GM21576 (cell line): ENCODE results near the gene CEP44.
"Not testable (repeated sequence)": the region's sequence is repeated elsewhere in the genome, so short reads cannot be mapped to it uniquely, and the experiment has no call there.

ENCODE experiments used
- ATAC-seq: cut with Tn5 transposase; IDR thresholded peaks from one replicate; pipeline ENCODE4 v1.9.1; 2021; ENCODE audit warnings: mild to moderate bottlenecking, moderate library complexity; ENCODE audit not compliant: unreplicated experiment

The CEP44 gene

DNA sequence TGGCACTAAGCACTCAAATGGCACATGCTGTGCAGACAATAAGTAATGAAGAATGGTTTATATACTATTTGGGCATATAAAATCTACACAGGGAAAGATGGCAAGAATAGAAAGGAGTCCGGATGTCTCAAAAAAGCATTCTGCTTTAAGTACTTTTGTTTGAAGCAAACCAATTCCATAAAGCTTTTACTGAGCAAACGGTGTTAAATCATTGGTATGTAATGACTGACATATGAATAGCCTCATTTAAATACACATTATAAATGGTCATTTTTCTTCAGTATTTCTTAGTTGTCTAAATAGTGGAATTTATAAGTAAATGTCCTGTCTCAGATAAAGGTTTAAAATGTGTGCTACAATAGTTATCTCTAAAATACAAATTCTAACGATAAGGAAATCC is 6.3 kb upstream of the CEP44 start:
- ATAC-seq, result no peak

DNA sequence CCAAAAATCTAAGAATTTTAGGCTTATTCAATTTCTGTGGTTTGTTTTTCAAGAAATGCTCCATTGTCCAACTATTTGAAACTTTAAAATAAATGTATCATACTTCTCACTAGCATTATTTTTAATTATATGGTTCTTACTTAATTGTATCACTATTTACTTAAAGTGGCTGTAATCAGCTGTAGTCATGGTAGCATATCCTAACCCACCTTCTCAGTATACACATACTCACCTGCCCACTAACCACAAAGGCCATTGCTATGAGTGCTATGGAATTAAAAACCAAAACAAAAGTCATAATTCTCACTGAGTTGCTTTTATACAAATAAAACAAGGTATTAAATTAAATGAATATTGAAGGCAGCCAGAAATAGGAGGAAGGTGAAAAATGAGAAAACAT is 5.2 kb upstream of the CEP44 start:
- no peak for ATAC-seq

DNA sequence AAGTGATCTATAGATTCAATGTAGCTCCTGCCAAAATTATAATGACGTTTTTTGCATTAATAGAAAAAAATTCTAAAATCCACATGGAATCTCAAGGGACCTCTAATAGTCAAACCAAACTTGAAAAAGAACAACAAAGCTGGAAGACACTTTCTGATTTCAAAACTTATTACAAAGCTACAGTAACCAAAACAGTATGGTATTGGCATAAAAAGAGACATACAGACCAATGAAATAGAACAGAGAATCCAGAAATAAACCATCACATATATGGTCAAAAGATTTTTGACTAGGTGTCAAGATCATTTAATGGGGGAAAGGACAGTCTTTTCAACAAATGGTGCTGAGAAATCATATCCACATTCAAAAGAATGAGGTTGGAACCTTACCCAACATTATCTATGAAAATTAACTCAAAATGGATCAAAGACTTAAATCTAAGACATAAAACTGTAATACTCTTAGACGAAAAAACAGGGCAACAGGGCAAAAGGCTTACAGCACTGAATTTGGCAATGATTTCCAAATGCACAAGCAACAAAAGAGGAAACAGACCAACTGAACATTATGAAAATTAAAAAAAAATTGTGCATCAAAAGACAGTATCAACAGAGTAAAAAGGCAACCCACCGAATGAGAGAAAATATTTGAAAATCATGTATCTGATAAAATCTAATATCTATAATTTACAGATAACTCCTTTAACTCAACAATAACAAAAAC is 4.1 kb upstream of the CEP44 start:
- no peak for ATAC-seq

DNA sequence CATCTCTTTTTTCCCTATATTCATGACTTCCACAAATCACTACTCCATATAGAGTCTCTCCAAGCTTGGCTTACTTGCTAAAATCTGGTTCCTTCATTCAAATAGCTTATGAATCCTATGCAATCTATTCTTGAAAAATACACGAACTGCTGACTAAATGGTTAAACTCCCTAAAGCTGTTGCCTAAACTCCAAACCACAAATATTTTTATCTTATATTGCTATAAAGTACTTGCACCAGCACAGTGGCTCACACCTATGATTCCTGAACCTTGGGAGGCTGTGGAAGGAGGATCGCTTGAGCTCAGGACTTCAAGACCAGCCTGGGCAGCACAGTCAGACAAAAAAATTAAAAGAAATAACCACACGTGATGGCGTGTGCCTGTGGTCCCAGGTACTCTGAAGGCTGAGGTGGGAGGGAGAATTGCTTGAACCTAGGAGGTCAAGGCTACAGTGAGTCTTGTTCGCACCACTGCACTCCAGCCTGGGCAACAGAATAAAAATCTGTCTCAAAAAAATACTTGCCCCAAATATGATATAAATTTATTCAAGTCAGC is 2.5 kb upstream of the CEP44 start:
- no peak for ATAC-seq

DNA sequence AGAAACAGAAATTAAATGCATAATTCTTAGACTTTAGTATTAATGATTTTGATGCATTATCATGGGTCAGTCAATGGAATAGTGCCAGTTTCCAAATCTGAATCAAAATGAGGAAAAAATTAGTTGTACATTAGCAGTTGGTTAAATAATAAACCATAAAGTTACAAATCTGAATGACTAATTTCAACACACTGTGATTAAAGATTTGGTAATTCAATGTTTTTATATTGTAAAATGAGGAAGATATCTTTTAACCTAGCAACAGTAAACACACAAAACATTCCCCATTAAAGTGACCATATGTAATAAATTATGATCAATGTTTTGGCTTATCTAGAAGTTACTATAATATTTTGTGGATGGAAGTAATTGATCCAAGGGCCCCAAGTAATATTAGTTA is 1.8 kb upstream of the CEP44 start:
- ATAC-seq, result no peak

DNA sequence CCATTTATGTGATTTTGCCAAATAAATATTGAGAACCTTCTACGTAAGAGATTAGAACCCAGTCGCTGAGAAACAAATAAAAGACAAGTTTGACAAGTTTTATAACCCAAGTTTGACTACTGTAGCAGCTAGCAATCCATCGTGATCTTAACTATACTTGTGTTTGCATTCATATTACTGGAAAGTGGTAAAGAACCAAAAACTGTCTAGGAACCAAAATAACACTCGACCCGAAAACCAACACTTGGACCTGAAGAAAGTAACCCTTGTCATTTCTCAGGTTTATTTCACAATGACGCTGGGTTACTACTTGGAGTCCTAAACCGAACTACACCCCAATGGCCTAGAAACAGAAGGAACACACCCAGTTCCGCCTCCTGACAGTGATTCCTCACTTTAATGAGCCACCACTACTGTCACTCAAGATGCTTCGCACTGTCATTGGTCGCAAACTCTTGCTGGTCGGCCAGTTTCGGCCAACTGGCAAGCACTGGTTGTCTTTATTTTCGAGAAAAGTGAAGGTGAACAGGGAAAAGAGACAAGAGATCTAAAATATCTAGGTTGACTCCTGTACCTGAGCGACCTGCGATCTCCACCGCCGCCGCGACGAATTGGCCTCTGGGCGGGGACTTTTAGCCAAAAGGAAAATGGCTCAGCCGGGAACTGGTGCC is 740 bp upstream of the CEP44 start:
- peak; percentile 99 for ATAC-seq

DNA sequence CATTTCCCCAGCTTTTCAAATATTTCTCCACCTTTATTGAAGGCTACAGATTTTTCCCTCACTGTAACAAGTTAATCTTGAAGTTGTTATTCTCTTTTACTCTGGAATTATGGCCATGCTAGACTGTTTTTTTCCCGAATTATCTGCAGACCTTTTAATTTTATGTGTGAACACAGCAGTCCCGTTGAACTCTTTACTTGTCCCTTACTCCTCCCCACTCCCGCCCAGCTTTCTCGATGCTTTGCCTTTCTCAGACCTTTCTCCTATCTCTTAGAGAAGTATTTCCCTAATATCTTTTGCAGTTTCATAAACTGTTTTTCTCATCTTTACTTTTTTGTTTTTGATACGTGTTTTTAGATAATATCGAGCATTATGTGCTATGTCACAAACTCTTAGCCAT is 776 bp downstream of the CEP44 start:
- ATAC-seq, result no peak

DNA sequence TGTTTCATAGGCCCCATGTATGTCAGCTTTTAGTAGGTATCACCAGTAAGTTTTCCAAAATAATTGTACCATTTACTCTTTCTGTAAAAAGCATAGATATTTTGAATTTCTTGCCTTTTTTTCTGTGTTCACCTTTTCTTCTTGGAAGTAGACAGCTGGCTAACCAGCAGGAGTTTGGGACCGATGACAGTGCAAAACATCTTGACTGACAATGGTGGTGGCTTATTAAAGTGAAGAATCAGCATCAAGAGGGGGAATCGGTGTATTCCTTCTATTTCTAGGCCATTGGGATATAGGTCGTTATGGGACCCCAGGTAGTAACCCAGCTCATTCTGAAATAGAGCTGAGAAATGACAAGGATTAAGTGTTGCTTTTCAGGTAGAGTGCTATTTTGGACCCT is 3.2 kb downstream of the CEP44 start:
- ATAC-seq, result no peak

DNA sequence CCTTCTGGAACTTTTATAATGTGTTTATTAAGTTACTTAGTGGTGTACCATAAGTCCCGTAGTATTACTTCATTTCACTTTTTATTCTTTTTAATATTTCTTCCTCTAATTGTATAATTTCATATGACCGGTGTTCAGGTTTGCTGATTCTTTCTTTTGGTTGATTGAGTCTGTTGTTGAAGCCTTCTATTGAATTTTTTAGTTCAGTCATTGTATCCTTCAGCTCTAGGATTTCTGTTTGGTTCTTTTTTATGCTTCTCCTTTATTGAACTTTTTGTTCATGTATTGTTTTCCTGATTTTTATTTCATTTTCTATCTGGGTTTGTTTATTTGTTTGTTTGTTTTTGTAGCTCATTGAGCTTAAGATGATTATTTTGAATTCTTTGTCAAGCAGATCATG is 8.8 kb downstream of the CEP44 start:
- ATAC-seq, result no peak

DNA sequence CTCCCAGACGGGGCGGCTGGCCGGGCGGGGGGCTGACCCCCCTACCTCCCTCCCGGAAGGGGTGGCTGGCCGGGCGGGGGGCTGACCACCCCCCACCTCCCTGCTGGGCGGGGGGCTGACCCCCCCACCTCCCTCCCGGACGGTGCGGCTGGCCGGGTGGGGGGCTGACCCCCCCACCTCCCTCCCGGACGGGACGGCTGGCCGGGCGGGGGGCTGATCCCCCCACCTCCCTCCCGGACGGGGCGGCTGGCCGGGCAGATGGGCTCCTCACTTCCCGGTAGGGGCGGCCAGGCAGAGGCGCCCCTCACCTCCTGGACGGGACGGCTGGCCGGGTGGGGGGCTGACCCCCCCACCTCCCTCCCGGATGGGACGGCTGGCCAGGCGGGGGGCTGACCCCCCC is 10.9 kb downstream of the CEP44 start:
- ATAC-seq, result not testable (repeated sequence)

DNA sequence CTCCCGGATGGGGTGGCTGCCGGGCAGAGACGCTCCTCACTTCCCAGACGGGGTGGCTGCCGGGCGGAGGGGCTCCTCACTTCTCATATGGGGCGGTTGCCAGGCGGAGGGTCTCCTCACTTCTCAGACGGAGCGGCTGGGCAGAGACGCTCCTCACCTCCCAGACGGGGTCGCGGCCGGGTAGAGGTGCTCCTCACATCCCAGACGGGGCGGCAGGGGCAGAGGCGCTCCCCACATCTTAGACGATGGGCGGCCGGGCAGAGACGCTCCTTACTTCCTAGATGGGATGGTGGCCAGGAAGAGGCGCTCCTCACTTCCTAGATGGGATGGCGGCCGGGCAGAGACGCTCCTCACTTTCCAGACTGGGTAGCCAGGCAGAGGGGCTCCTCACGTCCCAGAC is 11.4 kb downstream of the CEP44 start:
- not testable (repeated sequence) for ATAC-seq

DNA sequence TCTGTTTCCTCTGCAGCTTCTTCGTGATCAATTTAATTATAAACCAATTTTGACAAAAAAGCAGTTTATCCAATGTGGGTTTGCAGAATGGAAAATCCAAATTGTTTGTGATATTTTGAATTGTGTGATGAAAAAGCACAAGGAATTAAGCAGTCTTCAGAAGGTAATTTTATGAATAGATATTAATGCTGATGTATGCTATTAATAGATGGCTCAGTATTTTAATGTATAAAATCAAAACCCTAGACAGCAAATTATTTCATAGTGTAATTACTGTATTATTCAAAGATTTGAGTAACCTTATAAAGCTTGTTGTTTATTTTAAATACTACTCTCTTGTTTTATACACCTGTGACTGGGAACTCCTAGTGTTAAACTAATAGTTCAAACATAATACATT is 20.0 kb downstream of the CEP44 start:
- no peak for ATAC-seq

DNA sequence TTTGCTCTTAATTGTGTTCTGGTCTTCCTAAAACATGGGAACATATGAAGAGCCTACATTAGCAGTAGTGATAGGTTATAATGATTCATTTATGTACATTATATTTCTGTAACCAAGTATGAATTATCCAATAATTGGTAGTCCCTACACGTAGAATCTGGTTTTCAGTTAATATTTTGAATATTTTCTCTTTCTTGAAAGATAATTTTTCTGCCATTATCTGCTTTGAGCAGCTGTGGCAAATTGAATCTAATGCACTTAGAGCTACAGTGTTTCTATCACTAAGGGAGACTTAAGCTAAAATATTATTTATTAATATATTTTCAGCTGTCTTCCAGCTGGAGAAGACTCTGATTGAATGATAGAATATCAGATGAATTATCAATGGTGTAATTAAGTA is 21.0 kb downstream of the CEP44 start:
- no peak for ATAC-seq

DNA sequence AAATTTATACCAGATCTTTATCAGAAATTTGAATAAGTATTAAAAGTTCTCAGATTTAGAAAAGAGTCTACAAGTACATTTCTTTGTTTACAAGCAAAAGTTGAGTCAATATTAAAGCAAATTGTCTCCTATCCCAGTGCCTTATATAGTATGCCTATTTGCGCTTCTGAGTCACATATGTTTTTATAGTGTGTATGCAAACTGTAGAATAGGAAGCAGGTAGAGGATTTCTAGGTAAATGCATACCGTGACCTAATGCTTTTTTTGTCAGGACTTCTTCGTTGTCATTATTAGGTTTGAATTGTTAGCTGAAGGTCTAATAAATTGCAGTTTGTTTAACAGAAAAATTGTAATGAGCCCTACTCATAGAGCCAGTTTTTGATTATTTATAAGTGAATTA is 22.2 kb downstream of the CEP44 start:
- no peak for ATAC-seq

DNA sequence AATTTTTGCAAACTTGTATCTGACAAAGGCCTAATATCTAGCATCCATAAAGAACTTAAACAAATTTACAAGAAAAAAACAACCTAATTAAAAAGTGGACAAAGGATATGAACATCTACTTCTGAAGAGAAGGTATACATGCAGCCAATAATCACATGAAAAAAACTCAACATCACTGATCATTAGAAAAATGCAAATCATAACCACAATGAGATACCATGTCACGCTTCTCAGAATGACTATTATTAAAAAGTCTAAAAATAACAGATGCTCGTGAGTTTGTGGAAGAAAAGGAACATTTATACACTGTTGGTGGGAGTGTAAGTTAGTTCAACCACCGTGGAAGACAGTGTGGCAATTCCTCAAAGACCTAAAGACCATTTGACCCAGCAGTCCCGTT is 24.0 kb downstream of the CEP44 start:
- ATAC-seq, result no peak

DNA sequence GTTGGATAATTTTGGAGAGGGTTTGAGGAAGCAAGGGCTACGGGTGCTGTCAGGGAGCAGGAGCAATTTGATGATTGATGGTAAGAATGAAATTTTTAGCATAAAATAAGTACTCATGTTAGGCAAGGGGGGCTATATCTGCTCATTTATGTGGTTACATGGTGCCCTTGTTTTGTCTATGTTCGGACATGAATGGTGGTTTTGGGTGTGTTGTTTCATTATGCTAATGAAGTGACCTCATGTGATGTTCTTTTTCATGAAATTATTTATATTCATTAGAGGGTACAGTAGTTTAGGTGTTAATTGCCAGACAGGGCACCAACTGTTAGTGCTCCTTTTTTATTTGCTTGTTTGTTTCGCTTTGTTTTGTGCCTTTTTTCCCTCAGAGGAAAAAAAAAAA is 29.3 kb downstream of the CEP44 start:
- ATAC-seq, result no peak

DNA sequence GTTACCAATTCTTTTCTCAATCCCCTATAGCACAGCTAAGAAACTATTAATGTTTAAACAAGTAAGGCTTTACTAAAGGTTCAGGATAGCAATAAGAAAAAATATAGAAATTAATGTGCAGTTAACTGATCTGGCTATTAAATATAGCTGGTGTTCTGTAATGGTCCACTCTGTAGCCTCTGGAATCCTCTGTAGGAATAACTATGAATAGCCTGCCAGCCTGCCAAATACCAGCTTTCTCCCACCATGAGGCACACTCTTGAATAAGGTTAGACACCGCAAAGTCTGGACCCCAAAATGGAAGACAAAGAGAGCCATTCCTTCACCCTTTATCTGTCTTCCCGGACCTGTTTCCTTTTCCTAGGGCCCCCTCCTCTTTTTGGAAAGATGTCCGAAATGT is 30.6 kb downstream of the CEP44 start:
- ATAC-seq, result no peak

DNA sequence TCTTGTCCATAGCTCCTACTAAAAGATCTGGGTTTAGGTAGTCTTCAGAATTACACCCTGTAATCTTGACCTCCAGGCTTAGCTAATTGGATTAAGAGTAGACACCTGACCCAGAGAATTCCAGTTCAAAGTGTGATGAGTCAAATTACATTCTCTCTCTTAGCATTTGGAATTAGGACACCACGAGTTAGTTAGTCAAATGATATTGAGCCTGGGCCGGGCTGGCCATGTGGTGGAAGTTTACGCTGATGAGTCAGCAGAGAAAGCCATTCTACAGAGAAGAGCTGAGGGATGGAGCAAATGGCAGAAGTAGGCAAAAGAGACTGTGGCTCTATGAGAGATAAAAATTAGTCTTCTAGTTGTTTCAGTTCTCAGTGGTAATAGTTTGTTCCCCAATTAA is 31.1 kb downstream of the CEP44 start:
- no peak for ATAC-seq

DNA sequence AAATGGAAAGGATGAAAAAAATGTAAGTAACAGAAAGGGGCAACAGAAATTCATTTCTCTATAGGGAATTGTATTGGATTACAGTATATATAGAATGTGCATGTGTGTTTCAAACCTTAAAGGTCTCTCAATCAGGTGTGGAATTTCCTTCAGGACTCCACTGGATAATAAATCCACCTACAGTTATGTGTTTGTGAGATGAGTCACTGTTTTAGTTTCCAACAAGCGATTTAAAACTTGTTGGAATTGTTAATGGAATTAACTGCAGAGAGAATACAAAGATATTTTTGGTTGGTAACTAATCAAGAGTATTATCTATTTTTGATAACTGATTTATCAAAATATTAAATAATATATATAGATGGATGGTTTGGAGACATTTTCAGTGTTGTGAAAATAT is 32.8 kb downstream of the CEP44 start:
- ATAC-seq, result no peak

DNA sequence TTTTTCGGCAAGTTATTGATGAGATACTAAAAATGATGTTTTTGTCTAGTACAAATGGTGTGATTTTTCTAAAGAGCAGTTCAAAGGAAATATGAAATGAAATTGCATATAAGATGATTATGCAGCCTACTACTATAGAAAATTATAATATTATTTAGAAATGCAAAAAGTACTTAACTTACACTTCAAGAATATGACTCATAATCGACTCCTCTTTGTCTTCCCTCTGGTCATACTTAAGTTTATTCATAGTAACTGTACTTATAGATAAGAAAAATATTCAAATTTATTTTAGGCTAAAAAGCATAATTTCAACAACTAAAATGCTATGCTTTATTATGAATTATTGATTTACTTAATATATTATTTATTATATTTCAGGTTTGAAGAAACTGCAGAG is 33.2 kb downstream of the CEP44 start:
- no peak for ATAC-seq

DNA sequence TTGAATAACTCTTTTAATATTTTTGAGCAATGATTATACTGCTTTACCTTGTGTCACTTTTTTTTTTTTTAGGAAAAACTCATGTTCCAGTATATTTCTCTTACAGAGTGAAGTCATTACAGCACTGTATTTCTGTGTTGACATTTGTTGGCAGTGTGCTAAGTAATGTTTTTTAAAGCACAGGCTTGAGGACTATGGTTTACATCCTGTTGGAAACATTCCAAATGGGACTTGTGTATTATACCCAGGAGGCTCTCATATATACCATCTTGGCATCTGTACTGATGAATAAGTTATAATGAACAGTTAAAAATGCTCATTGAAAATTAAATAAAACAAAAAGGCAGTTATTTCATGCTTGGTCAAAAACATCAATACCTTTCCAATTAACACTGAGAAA is 33.8 kb downstream of the CEP44 start:
- no peak for ATAC-seq
